Psoas muscle (tissue), 8 donors: ENCODE results near the gene MYO3B. TPM values are rescaled to one million over a fixed set of nuclear protein-coding genes. Genes with fewer than 3 reads are reported as not detected.
"Not testable (repeated sequence)": the region's sequence is repeated elsewhere in the genome, so short reads cannot be mapped to it uniquely, and the experiment has no call there.

Experiments used
- ATAC-seq, 4 donors: fragments of 200-7000 bp; cut with Tn5 transposase; one replicate each; pipeline ENCODE4 v1.9.1; 2020; ENCODE audit warnings: moderate library complexity in 3 of 4, mild to moderate bottlenecking in 2 of 4
- DNase-seq, 2 donors: peaks; one replicate each; pipeline ENCODE4 v3.0.0-alpha.2; 2020
- H3K27ac ChIP-seq: fragments of 200-600 bp; one replicate; pipeline ENCODE4 v1.8.0; 2022
- H3K27me3 ChIP-seq, 3 donors: fragments of 200-600 bp in 1 of 3; one replicate each; pipeline versions ENCODE4 v1.6.1 to v1.8.0; 2013 to 2022; ENCODE audit warnings: low read length in 2 of 3, mild to moderate bottlenecking in 2 of 3, moderate library complexity in 1 of 3; ENCODE audit not compliant: insufficient read depth in 3 of 3
- H3K36me3 ChIP-seq, 2 donors: fragments of 200-600 bp in 1 of 2; one replicate each; pipeline versions ENCODE4 v1.6.1 to v1.8.0; 2013 to 2022; ENCODE audit warnings: low read depth in 1 of 2, mild to moderate bottlenecking in 1 of 2, moderate library complexity in 1 of 2; ENCODE audit not compliant: insufficient read depth in 1 of 2
- H3K4me1 ChIP-seq: fragments of 200-600 bp; one replicate; pipeline ENCODE4 v1.8.0; 2022
- H3K4me3 ChIP-seq: fragments of 200-600 bp; one replicate; pipeline ENCODE4 v1.8.0; 2022; ENCODE audit warnings: mild to moderate bottlenecking
- H3K9me3 ChIP-seq: fragments of 200-600 bp; one replicate; pipeline ENCODE4 v1.8.0; 2022
- WGBS, 3 donors: extraction: QIAGEN DNeasy Blood & Tissue Kit; methylation state at CpG; one replicate each; pipeline versions ENCODE4 v1.1.6 to v1.1.7; 2013; 5-methylcytosine and 5-hydroxymethylcytosine counted together
- intact Hi-C, 2 donors: fragments of 100-400 bp; cut with DNase I; formaldehyde crosslinking; loops; one replicate each; pipeline versions ENCODE4 v1.11.0 to v1.14.2; 2022
- polyA plus RNA-seq, 3 donors: library from polyadenylated mRNA; stranded (reverse); fragments of 200-250 nt; gene quantifications; one replicate each; pipeline ENCODE4 v1.2.3, GENCODE V29; 2013
- total RNA-seq, 4 donors: library from RNA; stranded (reverse); fragmentation: NEBNext Ultra II Directional in 2 of 4; extraction: Animal tissue kit (Norgen Biotek cat#: 25700) in 2 of 4; gene quantifications; one replicate each; pipeline versions ENCODE4 v1.2.1 to v1.2.4, GENCODE V29; 2021 to 2023
- TF ChIP-seq, protein P1 (sequence below): fragments of 200-600 bp; IDR thresholded peaks from one replicate; pipeline ENCODE4 v1.8.0; 2022; ENCODE audit warnings: antibody characterized with exemption
- donor health status: healthy with polysubstance abuse.
- donor health status: DM: no; HTN: no; CAD: no; lungs with moderate emphysema.
- donor health status: Bipolar disorder and iron deficiency.
- donor health status: healthy.
- donor health status: DM: yes; HTN: yes; CAD: no.
- donor health status: DM: no; HTN: no; CAD: no.
- donor health status: DM: no; HTN: no; CAD: no.
- donor health status: DM: yes; HTN: yes; CAD: no.

MYO3B gene
- total and polyA plus RNA-seq, 7 donors, result 0.04 to 0.32 TPM; not detected in 5

DNA sequence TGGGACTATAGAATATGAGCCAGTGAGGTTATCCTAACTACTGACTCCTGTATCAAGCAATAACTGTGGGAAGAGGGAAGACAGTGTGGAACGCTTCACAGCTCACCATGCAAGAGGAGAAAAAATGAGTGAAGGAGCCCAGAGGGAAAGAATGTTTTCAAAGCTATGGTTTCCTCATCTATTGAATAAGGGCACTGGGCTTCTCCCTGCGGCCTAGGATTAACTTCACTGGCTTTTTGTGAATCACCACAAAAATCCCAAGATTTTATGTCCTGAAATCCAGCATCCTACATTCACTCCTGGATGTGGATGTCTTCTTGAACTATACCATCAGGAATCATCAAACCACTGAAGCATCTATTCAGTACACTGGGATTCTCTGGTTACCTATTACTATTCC is 492.7 kb downstream of the MYO3B start:
- no peaks in the 10 kb centered on the region for H3K27me3 ChIP-seq
- no peak overlapping the region for H3K27ac ChIP-seq
- H3K4me3 ChIP-seq, result no peak overlapping the region
- no peak for DNase-seq
- no peaks in the 10 kb centered on the region for H3K4me1 ChIP-seq
- TF ChIP-seq, protein P1, sequence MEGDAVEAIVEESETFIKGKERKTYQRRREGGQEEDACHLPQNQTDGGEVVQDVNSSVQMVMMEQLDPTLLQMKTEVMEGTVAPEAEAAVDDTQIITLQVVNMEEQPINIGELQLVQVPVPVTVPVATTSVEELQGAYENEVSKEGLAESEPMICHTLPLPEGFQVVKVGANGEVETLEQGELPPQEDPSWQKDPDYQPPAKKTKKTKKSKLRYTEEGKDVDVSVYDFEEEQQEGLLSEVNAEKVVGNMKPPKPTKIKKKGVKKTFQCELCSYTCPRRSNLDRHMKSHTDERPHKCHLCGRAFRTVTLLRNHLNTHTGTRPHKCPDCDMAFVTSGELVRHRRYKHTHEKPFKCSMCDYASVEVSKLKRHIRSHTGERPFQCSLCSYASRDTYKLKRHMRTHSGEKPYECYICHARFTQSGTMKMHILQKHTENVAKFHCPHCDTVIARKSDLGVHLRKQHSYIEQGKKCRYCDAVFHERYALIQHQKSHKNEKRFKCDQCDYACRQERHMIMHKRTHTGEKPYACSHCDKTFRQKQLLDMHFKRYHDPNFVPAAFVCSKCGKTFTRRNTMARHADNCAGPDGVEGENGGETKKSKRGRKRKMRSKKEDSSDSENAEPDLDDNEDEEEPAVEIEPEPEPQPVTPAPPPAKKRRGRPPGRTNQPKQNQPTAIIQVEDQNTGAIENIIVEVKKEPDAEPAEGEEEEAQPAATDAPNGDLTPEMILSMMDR, result no peak
- H3K36me3 ChIP-seq, result no peaks in the 10 kb centered on the region
- WGBS, 3 donors, result 88 to 96% (median 94%) methylated on average over 2 of the region's 2 CpGs
- no peaks in the 10 kb centered on the region for H3K9me3 ChIP-seq
- no peak for ATAC-seq
- intact Hi-C loops, result no loop called here

DNA sequence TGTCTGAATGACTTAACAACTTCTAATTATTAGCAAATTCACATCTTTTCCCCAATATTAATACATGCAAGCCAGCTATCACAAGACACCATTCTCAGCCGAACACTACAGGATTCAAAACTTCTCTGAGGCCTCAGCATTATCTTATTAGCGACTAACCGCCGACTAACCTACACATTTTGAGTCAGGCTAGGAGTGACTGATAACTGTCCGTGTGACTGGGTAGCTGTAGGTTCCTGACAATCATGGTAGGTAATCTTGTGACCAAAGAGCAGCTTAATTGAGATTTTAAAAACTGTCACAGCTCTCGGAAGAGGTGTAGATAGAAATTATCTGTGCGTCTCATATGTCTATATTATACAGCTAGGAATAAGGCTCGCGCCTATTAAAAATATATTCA is 493.1 kb downstream of the MYO3B start:
- H3K27me3 ChIP-seq, result no peaks in the 10 kb centered on the region
- TF ChIP-seq, protein P1, result no peak
- no peaks in the 10 kb centered on the region for H3K4me1 ChIP-seq
- H3K9me3 ChIP-seq, result no peaks in the 10 kb centered on the region
- no peak overlapping the region for H3K27ac ChIP-seq
- WGBS, 3 donors, result 85 to 99% (median 93%) methylated on average over 9 of the region's 9 CpGs
- no peaks in the 10 kb centered on the region for H3K36me3 ChIP-seq
- intact Hi-C loops, result no loop called here
- DNase-seq (no peak), ATAC-seq (no peak)
- no peak overlapping the region for H3K4me3 ChIP-seq

DNA sequence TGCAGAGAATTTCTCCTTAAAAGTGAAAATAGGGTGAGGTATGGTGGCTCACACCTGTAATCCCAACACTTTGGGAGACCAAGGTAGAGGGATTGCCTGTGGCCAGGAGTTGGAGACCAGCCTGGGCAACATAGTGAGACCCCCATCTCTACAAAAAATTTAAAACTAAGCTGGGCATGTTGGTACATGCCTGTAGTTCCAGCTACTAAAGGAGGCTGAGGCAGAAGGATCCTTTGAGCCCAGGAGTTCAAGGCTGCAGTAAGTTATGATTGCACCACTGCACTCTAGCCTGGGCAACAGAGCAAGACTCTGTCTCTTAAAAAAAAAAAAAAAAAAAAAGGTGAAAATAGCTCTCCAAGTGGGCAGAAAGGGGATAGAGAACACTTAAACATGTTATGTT is 496.3 kb downstream of the MYO3B start:
- H3K4me1 ChIP-seq, H3K27ac ChIP-seq, H3K27me3 ChIP-seq, intact Hi-C loops, H3K4me3 ChIP-seq, ATAC-seq, DNase-seq, H3K36me3 ChIP-seq, H3K9me3 ChIP-seq: not testable (repeated sequence)

DNA sequence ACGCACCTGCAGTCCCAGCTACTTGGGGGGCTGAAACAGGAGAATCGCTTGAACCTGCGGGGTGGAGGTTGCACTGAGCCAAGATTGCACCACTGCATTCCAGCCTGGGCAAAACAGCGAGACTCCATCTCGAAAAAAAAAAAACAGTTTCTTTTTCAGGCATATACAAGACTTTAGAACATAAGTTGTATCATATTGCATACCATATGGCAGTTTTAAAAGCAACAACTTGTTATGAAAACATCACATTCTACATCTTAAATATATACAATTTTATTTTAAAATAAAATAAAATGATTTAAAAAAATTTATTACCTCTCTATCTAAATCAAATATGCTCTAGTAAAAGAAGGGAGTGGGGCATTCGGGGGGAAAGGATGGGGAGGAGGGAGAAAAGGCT is 497.8 kb downstream of the MYO3B start:
- TF ChIP-seq, protein P1, result no peak
- Histone ChIP-seq H3K4me1 (no peaks in the 10 kb centered on the region), H3K36me3 (no peaks in the 10 kb centered on the region), H3K27ac (no peak overlapping the region), H3K4me3 (no peak overlapping the region), H3K27me3 (no peaks in the 10 kb centered on the region), H3K9me3 (no peaks in the 10 kb centered on the region)
- DNase-seq (no peak), ATAC-seq (no peak)
- intact Hi-C loops, result no loop called here
- WGBS, 3 donors, result 76 to 80% (median 80%) methylated on average over 6 of the region's 6 CpGs

DNA sequence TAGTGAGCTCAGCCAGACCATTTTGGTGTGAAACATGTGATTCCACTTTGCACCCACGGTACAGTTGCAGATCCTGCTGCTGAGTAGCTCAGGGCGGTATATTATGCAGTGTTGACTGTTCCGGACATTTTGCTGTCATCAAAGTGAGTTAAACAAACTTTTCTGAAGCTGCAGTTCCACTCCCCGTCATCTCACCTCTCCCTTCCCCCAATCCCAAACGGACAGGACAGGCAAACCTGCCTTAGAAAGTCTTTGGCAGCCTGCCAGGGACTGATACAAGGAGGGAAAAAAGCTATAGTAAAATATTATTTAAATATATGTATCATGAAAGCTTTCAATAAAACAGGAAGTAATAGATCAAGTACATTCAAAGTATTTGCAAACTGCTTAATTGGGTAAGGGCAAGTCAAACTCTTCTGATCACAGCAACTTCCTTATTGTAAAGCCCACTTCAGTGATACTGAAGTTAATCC is 501.7 kb downstream of the MYO3B start:
- TF ChIP-seq, protein P1, result no peak
- Histone ChIP-seq H3K27me3 (no peaks in the 10 kb centered on the region), H3K4me3 (no peak overlapping the region), H3K27ac (no peak overlapping the region), H3K4me1 (no peaks in the 10 kb centered on the region), H3K9me3 (no peaks in the 10 kb centered on the region), H3K36me3 (no peaks in the 10 kb centered on the region)
- WGBS, 3 donors, result 41 to 57% (median 52%) methylated on average over 5 of the region's 5 CpGs
- intact Hi-C loops, result no loop called here
- ATAC-seq, result no peak
- DNase-seq, result no peak
